Liver (tissue), 9 donors: ENCODE measurements around the gene ACTC1. TPM values are rescaled to one million over a fixed set of nuclear protein-coding genes. Genes with fewer than 3 reads are reported as not detected.

Experiments used
- DNase-seq: peaks from one replicate; pipeline ENCODE4 v3.0.0-alpha.2; 2017; ENCODE audit warnings: low spot score
- H3K27ac ChIP-seq, 2 donors: one replicate each; pipeline ENCODE4 v1.7.0; 2013; ENCODE audit warnings: inconsistent platforms in 2 of 2, low read length in 2 of 2, control low read depth in 1 of 2, low read depth in 1 of 2, mild to moderate bottlenecking in 1 of 2
- H3K27me3 ChIP-seq, 4 donors: one replicate each; pipeline versions ENCODE4 v1.6.1 to v1.7.0; 2013; ENCODE audit warnings: low read length in 3 of 4, inconsistent platforms in 1 of 4, mild to moderate bottlenecking in 1 of 4, moderate library complexity in 1 of 4; ENCODE audit not compliant: control insufficient read depth in 4 of 4, insufficient read depth in 4 of 4
- H3K36me3 ChIP-seq, 4 donors: one replicate each; pipeline versions ENCODE4 v1.6.1 to v1.7.0; 2013; ENCODE audit warnings: low read length in 3 of 4, mild to moderate bottlenecking in 3 of 4, low read depth in 1 of 4, moderate library complexity in 1 of 4; ENCODE audit not compliant: control insufficient read depth in 4 of 4, insufficient read depth in 3 of 4
- H3K4me1 ChIP-seq, 4 donors: one replicate each; pipeline versions ENCODE4 v1.6.1 to v1.7.0; 2013; ENCODE audit warnings: low read length in 3 of 4, mild to moderate bottlenecking in 3 of 4, moderate library complexity in 1 of 4; ENCODE audit not compliant: control insufficient read depth in 4 of 4, insufficient read depth in 4 of 4
- H3K4me3 ChIP-seq, 3 donors: one replicate each; pipeline versions ENCODE4 v1.6.1 to v1.7.0; 2013; ENCODE audit warnings: low read length in 3 of 3, control low read depth in 1 of 3, low read depth in 1 of 3, mild to moderate bottlenecking in 1 of 3
- H3K9ac ChIP-seq, 2 donors: one replicate each; pipeline ENCODE4 v1.7.0; 2013; ENCODE audit warnings: low read length in 2 of 2, mild to moderate bottlenecking in 2 of 2, moderate library complexity in 2 of 2, control low read depth in 1 of 2, low read depth in 1 of 2
- H3K9me3 ChIP-seq, 4 donors: one replicate each; pipeline versions ENCODE4 v1.6.1 to v1.7.0; 2013; ENCODE audit warnings: low read length in 3 of 4; ENCODE audit not compliant: control insufficient read depth in 4 of 4
- EGR1 ChIP-seq, 2 donors: IDR thresholded peaks; 2 replicates each; pipeline ENCODE4 v1.6.1; 2016 to 2018; ENCODE audit warnings: antibody characterized with exemption in 2 of 2, low read depth in 2 of 2
- FOXA1 ChIP-seq: IDR thresholded peaks from 2 replicates; pipeline ENCODE4 v1.6.1; 2016; ENCODE audit warnings: antibody characterized with exemption
- FOXA2 ChIP-seq: IDR thresholded peaks from 2 replicates; pipeline ENCODE4 v1.6.1; 2016; ENCODE audit warnings: antibody characterized with exemption
- GABPA ChIP-seq, 2 donors: IDR thresholded peaks in 1 of 2; conservative IDR thresholded peaks in 1 of 2; 2 replicates each; pipeline ENCODE4 v1.6.1; 2016; ENCODE audit warnings: antibody characterized with exemption in 2 of 2, mild to moderate bottlenecking in 1 of 2, moderate library complexity in 1 of 2
- HNF4A ChIP-seq, 2 donors: conservative IDR thresholded peaks; 2 replicates each; pipeline ENCODE4 v1.6.1; 2016; ENCODE audit warnings: antibody characterized with exemption in 2 of 2, mild to moderate bottlenecking in 2 of 2
- HNF4G ChIP-seq: IDR thresholded peaks from 2 replicates; pipeline ENCODE4 v1.6.1; 2016; ENCODE audit warnings: antibody characterized with exemption
- NR2F2 ChIP-seq: IDR thresholded peaks from 2 replicates; pipeline ENCODE4 v1.6.1; 2016; ENCODE audit warnings: antibody characterized with exemption
- RAD21 ChIP-seq, 2 donors: IDR thresholded peaks; 2 replicates each; pipeline ENCODE4 v1.6.1; 2016; ENCODE audit warnings: antibody characterized with exemption in 2 of 2, mild to moderate bottlenecking in 2 of 2
- RXRA ChIP-seq, 2 donors: IDR thresholded peaks; 2 replicates each; pipeline ENCODE4 v1.6.1; 2017 to 2018; ENCODE audit warnings: antibody characterized with exemption in 2 of 2, mild to moderate bottlenecking in 1 of 2
- SP1 ChIP-seq: IDR thresholded peaks from 2 replicates; pipeline ENCODE4 v1.6.1; 2018; ENCODE audit warnings: antibody characterized with exemption, mild to moderate bottlenecking
- TAF1 ChIP-seq: conservative IDR thresholded peaks from 2 replicates; pipeline ENCODE4 v1.6.1; 2016; ENCODE audit warnings: antibody characterized with exemption, mild to moderate bottlenecking
- YY1 ChIP-seq: IDR thresholded peaks from 2 replicates; pipeline ENCODE4 v1.6.1; 2016; ENCODE audit warnings: antibody characterized with exemption, mild to moderate bottlenecking
- WGBS: extraction: QIAGEN DNeasy Blood & Tissue Kit; methylation state at CpG from one replicate; pipeline ENCODE4 v1.1.7; 2013; 5-methylcytosine and 5-hydroxymethylcytosine counted together
- polyA plus RNA-seq, 2 donors: library from polyadenylated mRNA; stranded (reverse) in 1 of 2; unstranded in 1 of 2; fragments of 200-250 nt in 1 of 2; fragments of >200 nt in 1 of 2; fragmentation: Nextera tagmentation in 1 of 2; extraction: Ambion mirVana in 1 of 2; gene quantifications; one replicate each; pipeline versions ENCODE4 v1.2.1 to v1.2.3, GENCODE V29; 2013 to 2015
- total RNA-seq, 2 donors: library from RNA; depleted of rRNA; stranded (reverse); fragments of >200 nt; gene quantifications; one replicate each; pipeline ENCODE4 v1.2.3, GENCODE V29; 2014
- TF ChIP-seq, protein P1 (sequence below): IDR thresholded peaks from 2 replicates; pipeline ENCODE4 v1.6.1; 2016; ENCODE audit warnings: antibody characterized with exemption
- TF ChIP-seq, protein P2 (sequence below): IDR thresholded peaks from 2 replicates; pipeline ENCODE4 v1.6.1; 2016; ENCODE audit warnings: antibody characterized with exemption, mild to moderate bottlenecking
- TF ChIP-seq, protein P3 (sequence below): IDR thresholded peaks from 2 replicates; pipeline ENCODE4 v1.6.1; 2016; ENCODE audit warnings: antibody characterized with exemption
- TF ChIP-seq, protein P4 (sequence below): fragments of 150-350 bp; IDR thresholded peaks from 2 replicates; pipeline ENCODE4 v1.5.1; 2017; ENCODE audit warnings: improper control_type of control experiment, low read depth, low read length; ENCODE audit not compliant: missing input control
- donor health status: healthy.
- donor health status: healthy.
- donor health status: healthy.
- donor health status: healthy.
- donor health status: healthy.

The ACTC1 gene
- total and polyA plus RNA-seq, 4 donors: 0.08 to 0.89 TPM; not detected in 2

DNA sequence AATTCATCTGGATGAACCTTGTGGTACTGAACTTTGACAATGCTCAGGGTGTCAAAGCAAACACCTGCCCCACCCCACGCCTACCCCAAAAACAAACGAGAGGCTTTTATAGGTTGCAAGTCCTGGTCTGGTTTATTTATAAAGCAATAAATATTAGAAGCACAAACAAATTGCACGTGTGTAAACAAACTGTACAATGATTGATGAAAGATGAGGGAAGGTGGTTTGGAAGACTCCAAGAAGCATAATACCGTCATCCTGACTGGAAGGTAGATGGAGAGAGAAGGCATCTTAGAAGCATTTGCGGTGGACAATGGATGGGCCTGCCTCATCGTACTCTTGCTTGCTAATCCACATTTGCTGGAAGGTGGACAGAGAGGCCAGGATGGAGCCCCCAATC lies 5.2 kb downstream of the ACTC1 start:
- peaks cover 0 to 6% (median 0%) of the 10 kb centered on the region in 4 donors for H3K27me3 ChIP-seq
- H3K9ac ChIP-seq: no peak overlapping the region
- WGBS: 72% methylated on average over 6 of the region's 6 CpGs
- no peak overlapping the region for H3K4me3 ChIP-seq
- peaks cover 0 to 4% (median under 1%) of the 10 kb centered on the region in 4 donors for H3K4me1 ChIP-seq
- TF ChIP-seq HNF4G: no peak
- no peak for TF ChIP-seq TAF1
- TF ChIP-seq EGR1 (IDR thresholded peaks at IDR 0.05; ENCODE audit: low read depth in 2 of 2): no peak
- TF ChIP-seq SP1: no peak
- no peak for TF ChIP-seq NR2F2
- TF ChIP-seq, protein P1, sequence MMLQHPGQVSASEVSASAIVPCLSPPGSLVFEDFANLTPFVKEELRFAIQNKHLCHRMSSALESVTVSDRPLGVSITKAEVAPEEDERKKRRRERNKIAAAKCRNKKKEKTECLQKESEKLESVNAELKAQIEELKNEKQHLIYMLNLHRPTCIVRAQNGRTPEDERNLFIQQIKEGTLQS: no peak
- no peak for TF ChIP-seq RXRA (IDR thresholded peaks at IDR 0.05)
- TF ChIP-seq, protein P2, sequence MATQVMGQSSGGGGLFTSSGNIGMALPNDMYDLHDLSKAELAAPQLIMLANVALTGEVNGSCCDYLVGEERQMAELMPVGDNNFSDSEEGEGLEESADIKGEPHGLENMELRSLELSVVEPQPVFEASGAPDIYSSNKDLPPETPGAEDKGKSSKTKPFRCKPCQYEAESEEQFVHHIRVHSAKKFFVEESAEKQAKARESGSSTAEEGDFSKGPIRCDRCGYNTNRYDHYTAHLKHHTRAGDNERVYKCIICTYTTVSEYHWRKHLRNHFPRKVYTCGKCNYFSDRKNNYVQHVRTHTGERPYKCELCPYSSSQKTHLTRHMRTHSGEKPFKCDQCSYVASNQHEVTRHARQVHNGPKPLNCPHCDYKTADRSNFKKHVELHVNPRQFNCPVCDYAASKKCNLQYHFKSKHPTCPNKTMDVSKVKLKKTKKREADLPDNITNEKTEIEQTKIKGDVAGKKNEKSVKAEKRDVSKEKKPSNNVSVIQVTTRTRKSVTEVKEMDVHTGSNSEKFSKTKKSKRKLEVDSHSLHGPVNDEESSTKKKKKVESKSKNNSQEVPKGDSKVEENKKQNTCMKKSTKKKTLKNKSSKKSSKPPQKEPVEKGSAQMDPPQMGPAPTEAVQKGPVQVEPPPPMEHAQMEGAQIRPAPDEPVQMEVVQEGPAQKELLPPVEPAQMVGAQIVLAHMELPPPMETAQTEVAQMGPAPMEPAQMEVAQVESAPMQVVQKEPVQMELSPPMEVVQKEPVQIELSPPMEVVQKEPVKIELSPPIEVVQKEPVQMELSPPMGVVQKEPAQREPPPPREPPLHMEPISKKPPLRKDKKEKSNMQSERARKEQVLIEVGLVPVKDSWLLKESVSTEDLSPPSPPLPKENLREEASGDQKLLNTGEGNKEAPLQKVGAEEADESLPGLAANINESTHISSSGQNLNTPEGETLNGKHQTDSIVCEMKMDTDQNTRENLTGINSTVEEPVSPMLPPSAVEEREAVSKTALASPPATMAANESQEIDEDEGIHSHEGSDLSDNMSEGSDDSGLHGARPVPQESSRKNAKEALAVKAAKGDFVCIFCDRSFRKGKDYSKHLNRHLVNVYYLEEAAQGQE: no peak
- no peak for TF ChIP-seq FOXA1
- no peak for TF ChIP-seq GABPA (IDR thresholded peaks at IDR 0.05 in 1 of 2, conservative IDR thresholded peaks at IDR 0.05 in 1 of 2)
- TF ChIP-seq, protein P3, sequence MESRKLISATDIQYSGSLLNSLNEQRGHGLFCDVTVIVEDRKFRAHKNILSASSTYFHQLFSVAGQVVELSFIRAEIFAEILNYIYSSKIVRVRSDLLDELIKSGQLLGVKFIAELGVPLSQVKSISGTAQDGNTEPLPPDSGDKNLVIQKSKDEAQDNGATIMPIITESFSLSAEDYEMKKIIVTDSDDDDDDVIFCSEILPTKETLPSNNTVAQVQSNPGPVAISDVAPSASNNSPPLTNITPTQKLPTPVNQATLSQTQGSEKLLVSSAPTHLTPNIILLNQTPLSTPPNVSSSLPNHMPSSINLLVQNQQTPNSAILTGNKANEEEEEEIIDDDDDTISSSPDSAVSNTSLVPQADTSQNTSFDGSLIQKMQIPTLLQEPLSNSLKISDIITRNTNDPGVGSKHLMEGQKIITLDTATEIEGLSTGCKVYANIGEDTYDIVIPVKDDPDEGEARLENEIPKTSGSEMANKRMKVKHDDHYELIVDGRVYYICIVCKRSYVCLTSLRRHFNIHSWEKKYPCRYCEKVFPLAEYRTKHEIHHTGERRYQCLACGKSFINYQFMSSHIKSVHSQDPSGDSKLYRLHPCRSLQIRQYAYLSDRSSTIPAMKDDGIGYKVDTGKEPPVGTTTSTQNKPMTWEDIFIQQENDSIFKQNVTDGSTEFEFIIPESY: no peak
- no peak for TF ChIP-seq FOXA2
- TF ChIP-seq HNF4A (conservative IDR thresholded peaks at IDR 0.05): no peak
- no peak for TF ChIP-seq RAD21 (IDR thresholded peaks at IDR 0.05)
- TF ChIP-seq, protein P4, sequence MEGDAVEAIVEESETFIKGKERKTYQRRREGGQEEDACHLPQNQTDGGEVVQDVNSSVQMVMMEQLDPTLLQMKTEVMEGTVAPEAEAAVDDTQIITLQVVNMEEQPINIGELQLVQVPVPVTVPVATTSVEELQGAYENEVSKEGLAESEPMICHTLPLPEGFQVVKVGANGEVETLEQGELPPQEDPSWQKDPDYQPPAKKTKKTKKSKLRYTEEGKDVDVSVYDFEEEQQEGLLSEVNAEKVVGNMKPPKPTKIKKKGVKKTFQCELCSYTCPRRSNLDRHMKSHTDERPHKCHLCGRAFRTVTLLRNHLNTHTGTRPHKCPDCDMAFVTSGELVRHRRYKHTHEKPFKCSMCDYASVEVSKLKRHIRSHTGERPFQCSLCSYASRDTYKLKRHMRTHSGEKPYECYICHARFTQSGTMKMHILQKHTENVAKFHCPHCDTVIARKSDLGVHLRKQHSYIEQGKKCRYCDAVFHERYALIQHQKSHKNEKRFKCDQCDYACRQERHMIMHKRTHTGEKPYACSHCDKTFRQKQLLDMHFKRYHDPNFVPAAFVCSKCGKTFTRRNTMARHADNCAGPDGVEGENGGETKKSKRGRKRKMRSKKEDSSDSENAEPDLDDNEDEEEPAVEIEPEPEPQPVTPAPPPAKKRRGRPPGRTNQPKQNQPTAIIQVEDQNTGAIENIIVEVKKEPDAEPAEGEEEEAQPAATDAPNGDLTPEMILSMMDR: no peak
- H3K27ac ChIP-seq: no peak overlapping the region
- no peaks in the 10 kb centered on the region for H3K9me3 ChIP-seq
- no peak for DNase-seq
- H3K36me3 ChIP-seq: no peaks in the 10 kb centered on the region

DNA sequence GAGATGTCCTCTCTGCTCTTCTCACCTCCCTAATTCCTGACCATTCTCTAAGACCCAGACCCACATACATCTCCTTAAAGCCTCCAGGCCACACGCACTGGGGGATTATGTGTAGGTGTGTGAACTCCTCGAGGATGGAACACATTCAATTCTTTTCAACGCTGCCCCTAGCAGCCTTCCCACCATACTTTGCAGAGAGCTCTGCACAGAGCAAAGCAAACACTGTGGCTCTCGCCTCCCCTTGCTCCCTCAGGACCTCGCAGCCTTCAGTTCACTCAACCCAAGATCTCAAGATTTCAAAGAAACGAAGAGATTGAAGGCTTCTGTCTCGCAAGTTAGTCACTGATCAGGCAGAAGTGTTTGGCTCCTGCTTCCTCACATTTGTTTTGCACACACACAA lies 6.0 kb downstream of the ACTC1 start:
- 55% methylated on average over 7 of the region's 7 CpGs for WGBS
- Histone ChIP-seq H3K27me3 (peaks cover 0 to 6% (median 0%) of the 10 kb centered on the region in 4 donors), H3K9ac (no peak overlapping the region), H3K27ac (no peak overlapping the region), H3K36me3 (no peaks in the 10 kb centered on the region), H3K4me1 (no peaks in the 10 kb centered on the region), H3K4me3 (no peak overlapping the region), H3K9me3 (no peaks in the 10 kb centered on the region)
- no peak for DNase-seq
- no peak for TF ChIP-seq FOXA2
- TF ChIP-seq, protein P2: no peak
- TF ChIP-seq GABPA (IDR thresholded peaks at IDR 0.05 in 1 of 2, conservative IDR thresholded peaks at IDR 0.05 in 1 of 2): no peak
- TF ChIP-seq HNF4A (conservative IDR thresholded peaks at IDR 0.05): no peak
- no peak for TF ChIP-seq NR2F2
- TF ChIP-seq, protein P4: no peak
- TF ChIP-seq RAD21 (IDR thresholded peaks at IDR 0.05): no peak
- TF ChIP-seq, protein P3: no peak
- TF ChIP-seq YY1: no peak
